ENCODE data around the gene POC1A.
A peak's percentile ranks its signal among the peaks of the same experiment; 100 is the strongest.

Gene POC1A

DNA sequence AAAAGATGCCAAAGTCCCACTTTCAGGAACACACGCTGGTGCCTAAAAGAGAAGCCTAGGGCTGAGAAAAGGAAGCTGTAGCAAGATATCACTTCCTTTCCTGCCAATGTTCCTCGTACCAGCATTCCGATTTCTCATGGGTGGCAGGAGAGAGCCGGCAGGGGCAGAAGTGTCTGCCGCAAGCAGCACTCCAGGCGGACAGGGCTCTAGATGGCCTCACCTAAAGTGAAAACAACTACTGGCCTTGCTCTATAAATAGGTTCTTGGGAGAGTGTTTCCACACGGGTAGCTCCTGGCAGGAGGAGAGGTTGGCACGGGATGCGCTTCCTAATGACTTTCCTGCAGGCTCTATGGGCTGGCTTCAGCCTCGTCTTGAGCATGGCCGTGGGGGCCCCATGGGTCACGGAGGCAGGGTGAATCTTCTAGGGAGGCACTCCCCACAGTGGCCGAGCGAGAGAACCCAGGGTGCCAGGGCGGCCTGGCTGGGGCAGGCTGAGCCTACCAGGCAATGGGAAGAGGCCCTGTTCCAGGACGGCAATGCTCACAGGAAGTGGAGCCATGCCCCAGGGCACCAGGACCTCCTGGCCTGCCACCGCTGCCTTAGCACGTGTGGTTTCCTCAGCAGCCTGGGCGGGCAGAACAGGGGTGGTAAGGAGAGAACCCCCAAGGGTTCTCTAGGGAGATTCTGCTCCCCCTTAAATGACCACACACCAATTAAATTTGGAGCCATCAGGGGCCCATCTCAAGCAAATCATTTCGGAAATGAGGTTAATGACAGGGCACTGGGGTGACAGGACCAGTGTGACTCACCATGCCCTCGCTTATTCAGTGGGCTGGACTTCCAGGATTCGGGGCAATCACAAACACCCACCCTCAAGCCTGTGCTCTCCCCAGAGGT lies 83.2 kb downstream of the POC1A start:
- peak in 1 of 56 donors; percentile 30 for DNase-seq

DNA sequence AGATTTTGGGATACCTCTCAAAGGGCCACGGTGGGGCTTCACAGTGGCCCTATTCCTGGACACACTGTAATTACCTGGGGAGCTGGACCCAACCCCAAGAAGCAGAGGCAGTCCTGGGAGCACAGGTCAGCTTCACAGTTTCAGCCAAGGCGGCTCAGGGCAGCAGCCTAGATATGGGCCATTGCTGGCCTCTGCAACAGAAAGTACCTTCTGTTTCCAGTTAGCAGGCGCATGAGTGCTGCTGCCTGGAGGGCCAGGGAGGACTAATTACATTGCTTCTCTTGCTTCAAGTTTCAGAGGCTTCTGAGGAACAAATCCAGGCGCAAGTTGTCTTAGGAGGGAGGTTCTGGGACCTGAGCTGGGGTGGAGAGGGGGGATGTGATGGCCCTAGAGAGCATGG lies 84.4 kb downstream of the POC1A start:
- DNase-seq = no peak

DNA sequence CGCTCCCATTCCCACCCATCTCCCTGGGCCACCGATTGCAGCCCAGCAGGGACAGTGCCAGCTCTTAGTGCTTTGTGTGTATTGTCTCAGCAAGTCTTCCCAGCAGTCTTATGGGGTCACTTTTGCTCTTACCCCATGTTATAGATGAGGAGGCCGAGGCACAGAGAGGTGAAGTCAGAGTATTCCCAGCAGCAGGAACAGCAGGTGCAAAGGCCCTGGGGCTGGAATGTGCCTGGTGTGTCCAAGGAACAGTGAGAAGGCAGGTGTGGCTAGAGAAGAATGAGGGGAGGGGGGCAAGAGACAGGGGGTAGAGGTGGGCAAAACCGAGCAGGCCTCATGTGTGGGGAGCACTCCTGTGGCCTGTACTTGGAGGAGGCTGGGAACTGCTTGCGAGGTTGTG lies 85.1 kb downstream of the POC1A start:
- DNase-seq = no peak

DNA sequence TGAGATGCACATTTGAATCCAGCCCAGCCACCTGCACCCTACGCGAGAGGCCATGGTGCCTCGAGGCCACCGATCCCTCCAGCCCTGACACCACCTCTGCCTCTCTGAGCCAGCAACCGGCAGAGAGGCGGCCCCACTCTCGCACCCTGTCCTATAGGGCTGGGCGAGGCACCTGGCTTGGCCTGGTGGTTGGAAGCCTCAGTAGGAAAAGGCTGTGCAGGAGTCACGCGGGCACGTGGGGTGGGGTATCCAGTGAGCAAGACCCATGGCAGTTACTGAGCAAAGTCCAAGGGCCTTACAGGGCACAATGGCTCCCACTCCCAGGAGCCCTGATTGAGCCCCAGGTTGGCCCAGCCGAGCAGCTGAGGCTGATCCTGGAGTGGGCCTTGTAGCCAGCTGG lies 85.5 kb downstream of the POC1A start:
- DNase-seq = no peak

DNA sequence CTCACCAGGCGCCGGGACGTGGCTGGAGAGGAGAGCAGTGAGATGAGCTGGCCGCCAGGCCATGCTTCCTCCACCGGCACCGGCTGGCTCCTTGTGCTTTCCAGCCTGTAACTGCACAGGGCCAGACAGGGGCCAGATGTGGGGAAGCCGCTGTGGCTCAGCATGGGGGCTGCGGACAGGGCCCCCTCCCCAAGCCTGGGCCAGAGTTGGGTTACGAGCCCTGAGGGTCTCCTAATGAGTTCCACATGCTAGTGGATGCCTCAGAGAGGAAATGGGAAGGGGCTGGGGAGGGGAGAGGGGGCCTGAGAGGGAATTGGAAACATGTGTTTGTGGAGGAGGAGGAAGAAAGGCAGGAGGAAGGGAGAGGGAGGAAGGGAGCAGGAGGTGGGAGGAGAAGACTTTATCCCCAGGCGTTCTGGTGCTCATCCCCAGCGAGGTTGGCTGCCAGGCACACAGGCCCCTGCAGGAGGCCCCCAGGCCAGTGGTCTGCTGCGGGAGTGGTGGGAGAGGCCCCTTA lies 86.1 kb downstream of the POC1A start:
- DNase-seq = no peak

DNA sequence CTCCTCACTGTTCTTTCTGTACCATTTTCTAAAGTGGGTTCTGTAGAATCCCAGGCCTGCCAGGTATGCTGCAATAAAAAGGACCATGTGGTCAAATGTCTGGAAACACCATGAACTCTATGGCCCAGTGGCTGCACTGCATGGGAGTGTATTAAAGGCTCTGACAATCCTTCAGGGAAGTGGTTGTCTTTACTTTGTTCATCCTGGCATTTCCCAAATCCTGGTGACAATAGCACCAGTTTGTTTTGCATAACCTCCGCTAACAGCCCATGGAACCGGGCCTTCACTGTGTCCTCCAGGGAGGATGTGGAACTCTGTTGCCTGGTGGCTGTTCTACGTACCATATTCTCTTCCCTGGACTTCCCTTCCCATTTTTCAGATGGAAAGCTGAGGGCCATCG lies 86.7 kb downstream of the POC1A start:
- no peak for DNase-seq

DNA sequence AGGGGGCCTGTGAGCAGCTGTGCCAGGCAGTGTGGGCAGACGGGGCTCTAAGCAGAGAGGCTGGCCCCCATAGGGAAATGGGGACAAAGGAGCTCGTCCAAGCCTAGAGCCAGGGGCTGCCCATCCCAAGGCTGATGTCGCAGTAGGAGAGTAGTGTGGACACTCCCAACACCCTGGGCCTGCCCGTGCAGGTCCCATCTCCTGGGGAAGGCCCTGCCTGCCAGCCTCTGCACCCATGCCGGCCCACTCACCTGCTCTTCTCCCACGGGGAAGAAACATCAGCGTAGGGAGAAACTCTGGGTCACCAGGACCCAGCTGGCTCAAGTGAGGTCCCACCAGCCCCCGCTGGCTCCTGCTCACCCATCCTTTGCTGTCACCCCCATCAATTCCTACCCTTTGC lies 87.2 kb downstream of the POC1A start:
- no peak for DNase-seq

DNA sequence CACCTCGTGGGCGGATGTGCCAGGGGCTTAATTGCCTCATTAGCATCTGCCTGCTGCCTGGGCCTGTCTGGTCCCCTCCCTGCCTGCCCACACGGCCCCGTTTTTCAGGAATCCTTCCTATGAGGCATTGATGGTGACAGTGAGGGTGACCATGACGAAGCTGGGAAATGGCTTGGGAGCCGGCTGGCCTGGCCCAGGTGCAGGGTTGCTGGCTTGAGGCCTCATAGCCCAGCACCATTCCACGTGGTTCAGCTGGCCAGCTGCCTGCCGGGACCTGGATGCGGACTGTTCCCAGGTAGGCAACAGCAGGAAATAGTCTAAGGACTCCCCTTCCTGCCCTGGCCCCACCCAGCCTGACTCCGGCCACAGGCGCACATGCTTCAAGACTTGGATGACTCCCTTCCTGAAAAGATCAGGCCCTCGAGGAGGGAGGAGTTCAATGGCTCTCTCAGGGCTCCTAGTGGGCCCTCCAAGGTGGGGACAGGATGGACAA lies 88.9 kb downstream of the POC1A start:
- DNase-seq = no peak

DNA sequence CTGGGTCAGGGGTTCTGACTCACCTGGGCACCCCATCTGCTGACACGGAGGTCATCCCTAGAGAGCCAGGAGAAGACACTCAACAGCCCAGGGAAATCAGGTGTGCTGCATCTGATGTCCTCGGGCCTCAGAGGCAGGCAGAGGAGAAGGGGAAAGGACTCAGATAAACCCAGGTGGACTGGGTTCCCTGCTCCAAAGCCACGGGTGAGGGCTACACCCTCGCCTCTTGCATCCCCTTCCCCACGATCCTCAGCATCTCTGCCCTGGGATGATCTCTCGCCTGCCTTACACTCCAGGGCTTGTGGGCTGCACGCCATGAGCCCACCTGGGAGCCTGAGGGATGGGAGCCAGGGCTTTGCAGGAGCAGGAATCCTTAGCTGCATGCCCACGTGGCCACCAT lies 89.7 kb downstream of the POC1A start:
- no peak for DNase-seq

DNA sequence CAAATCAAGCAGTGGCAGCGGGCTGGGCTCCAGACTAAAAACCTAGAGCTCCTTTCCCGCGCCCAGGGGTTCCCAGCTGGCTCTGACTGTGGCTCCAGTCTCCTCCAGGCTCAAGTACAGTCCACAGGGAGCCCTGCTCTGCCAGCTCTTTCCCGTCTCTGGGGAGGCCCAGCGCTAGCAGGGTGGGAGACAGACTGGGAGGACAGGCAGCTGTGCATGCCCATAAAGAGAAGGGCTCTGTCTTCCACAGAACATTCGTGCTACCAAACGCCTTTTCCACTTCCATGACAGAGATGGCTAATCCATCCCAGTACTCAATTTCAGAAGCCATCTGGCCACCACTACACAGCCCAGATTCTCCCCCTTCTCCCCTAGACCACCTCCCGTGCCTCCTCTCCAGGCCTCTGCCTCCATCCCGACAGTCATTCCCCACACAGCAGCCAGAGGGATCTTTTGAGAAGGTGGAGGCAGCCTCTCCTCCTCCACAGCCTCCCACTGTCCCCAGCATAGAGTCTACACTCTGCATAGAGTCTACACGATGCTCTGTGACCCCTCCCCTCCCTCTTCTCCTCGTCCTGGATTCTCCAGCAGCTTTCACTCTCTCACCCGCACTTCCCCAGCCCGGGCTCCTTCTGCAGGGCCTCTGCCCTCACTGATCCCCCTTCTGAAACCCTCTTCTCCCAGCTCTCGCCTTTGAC lies 91.0 kb downstream of the POC1A start:
- DNase-seq = peak in 1 of 56 donors; percentile 25

DNA sequence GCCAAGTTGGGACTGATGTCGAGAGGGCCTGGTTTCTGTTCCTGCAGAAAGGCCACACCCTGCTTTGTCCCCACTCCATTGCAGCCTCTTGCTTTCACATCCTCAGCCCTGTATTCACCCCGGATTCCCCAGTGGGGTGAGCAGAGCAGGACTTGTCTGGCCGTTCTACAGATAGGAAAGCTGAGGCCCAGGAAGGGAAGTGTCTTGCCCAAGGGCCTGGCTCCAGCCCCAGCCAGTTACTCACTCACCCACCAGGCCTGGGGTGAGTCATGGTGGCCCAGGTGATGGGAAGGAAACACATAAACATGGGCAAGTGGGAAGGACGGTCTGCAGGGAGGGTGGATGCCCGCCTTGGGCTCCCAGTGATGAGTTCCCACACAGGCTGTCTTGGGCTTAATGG lies 91.7 kb downstream of the POC1A start:
- no peak for DNase-seq

DNA sequence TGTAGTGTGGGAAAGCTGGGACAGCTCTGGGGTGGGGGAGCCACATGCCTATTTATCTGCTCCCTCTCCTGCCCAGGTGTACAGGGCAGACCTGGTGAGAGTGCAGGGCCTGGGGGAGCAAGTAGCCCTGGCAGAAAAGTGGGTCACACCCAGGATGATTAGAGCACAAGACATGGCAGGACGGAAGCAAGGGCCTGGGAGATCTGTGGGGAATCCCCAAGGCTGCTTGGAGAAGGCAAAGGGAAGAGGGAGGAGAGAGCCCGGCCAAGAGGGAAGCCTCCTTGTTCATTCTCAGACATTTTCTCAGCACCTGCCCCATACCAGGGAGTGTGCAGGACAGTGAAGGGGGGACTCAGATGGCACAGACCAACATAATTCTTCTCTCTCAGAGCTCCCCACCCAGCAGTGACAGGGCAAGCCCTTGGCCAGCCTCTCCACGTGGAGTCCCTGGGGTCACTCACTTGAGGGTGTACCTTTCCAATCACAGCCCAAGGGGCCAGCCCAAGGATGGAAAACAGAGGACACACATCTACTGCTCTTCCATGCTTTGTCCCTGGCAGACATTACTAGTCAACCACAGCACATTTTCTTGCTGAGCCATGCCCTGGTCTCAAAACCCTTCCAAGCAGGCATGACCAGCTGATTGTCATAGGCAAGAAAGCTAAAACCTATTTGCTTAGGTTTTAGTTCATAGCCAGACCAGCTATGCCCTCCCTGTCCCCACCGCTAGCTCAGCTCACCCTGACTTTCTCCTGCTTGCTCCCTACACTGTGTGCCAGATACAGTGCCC lies 92.9 kb downstream of the POC1A start:
- DNase-seq = no peak

DNA sequence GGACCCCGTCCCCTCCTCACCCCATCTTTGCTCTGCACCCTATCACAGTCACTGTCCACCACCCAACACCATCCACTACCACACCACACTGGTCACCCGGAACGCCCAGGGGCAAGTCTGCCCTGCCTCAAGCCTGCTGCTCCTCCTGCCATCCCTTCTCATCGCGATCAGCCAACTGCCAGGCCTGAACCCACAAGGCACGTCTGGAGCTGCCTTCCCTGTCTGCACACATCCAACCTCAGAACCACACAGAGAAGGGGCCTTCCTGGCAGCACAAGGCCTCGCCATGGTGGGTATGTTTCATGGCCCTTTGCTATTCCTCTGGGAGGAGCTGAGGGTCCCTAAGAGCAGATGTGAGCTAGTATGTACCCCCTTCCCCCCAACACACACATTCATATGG lies 94.4 kb downstream of the POC1A start:
- no peak for DNase-seq

DNA sequence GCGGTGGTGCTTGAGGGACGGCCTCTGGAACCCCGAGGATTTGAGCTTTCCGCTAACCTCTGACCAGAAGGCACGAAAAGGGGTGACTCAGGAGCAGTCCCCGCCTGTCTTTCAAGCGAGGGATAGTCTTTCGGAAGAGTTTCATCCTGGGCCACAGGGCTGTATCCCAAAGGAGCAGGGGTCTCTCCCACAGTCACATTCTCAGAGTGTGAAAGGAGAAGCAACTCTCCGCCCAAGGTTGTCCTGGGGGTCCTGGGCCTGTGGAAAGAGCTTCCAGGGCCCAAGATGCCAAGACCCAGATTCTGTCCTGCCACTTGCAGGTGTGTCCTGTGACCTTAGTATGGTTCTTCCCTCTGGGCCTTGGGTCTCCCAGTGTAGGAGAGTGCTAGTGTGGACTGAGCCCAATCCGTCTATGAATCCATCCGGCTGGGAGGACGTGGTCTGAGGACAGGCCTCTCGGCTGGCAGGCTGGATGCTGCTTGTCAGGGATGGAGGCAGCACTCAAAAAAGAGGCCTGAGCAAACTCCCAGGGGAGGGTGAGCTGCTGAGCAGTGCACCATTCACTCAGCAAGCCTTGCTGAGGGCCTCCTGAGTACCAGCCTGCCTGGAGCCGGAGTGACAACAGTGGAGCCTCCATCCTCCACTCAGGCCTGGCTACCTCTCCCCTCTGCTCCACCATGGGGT lies 96.3 kb downstream of the POC1A start:
- no peak for DNase-seq

DNA sequence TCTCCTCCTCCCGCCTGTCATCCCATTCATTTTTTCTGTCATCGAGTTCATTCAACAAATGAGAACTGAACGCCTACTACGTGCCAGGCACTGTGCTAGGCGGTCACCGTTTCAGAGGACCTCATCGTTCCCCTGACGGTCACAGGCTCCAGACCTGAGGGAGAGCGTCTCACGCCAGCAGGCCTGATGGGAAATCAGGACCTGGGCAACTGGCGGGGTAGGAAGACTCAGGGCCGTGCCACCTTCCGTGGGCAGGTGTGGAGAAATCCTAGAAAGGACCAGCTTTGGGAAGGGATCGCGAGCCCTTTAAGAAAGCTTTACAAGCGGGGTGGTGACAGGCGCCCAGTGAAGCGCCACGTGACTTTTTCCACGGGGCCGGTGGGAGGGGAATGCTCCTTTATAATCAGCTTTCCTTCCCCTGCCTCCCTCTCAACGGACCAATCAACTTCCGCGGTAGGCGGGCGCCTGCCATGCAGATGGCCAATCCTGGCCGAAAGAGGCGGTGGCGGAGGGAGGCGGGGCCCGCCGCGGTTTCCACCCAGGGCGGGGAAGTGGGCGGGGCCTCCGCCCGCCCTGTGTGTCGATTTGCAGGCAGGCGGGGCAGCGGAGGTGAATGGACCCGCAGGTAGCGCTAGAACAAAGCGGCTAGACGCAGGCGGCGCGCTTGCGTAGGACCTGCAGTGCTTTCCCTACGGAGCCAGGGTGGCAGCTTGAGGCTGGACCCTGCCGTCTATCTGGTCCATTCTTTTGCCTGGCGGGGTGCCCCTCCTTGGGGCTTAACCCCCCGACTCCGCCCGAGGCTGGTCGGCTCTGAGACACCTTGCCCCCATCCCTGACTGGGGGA lies 97.0 kb downstream of the POC1A start:
- DNase-seq = peak; percentile 80 to 100 (median 99)

DNA sequence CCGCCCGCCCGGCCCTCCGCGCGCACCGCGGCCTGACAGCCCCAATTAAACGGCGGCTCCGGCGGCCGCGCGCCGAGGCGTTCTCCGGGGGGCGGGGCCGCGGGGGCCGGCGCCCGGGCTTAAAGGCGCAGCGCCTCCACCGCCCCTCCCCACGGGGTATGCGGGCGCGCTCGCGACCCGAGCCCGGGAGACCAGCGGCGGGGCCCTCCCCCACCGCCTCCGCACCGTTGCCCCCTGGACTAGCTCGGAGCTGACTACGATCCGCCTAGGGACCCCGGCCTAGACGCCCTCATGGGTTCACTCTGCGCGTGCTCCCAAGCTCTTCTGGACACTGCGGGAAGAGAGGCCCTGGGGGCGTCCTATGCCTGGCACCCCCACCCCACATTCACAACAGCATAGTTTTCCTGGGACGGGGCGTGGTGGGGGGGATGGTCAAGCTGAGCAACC lies 97.7 kb downstream of the POC1A start, which contains the start of gene DUSP7:
Gene DUSP7, minus strand, starts transcription at position 51 of the 447 bp plus-strand sequence. CDS start 205 bp downstream, outside the sequence.
- DNase-seq = peak in 47 of 56 donors; percentile 27 to 88 (median 66)

DNA sequence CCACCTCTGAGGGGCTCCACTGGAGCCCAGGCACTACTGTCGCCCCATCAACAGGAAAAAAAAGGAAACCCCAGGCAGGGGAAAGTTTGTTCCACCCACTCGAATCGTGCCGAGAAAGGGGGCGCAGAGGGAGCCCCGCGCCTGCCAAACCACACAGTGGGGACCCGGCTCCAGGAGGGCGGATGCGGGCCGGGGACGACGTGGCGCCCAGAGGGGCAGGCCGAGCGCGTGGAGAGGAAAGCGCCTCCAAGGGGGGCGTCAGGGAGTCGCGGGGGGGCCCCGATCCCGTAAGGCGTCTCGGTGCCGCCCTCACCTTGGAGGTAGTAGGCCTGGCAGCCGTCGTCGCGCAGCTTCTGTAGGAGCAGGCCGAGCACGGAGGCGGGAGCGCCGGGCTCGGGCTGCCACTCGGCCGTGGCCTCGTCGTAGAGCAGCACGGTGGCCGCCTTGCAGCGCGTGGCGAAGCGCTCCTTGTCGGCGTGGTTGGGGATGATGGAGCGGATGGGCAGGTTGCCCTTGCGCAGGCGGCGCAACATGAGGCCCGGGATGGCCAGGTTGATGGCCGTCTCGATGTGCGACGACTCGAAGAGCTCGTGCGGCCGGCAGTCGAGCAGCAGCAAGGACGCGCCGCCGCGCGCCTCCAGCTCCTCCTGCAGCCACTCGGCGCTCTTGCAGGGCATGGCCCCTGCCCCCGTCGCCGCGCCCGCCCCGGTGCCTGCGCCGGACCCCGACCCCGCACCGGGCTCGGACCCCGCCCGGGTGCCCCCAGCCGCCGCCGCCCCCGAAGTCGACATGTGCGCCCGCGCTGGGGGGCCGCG lies 98.5 kb downstream of the POC1A start:
- peak in 1 of 56 donors; percentile 28 for DNase-seq

DNA sequence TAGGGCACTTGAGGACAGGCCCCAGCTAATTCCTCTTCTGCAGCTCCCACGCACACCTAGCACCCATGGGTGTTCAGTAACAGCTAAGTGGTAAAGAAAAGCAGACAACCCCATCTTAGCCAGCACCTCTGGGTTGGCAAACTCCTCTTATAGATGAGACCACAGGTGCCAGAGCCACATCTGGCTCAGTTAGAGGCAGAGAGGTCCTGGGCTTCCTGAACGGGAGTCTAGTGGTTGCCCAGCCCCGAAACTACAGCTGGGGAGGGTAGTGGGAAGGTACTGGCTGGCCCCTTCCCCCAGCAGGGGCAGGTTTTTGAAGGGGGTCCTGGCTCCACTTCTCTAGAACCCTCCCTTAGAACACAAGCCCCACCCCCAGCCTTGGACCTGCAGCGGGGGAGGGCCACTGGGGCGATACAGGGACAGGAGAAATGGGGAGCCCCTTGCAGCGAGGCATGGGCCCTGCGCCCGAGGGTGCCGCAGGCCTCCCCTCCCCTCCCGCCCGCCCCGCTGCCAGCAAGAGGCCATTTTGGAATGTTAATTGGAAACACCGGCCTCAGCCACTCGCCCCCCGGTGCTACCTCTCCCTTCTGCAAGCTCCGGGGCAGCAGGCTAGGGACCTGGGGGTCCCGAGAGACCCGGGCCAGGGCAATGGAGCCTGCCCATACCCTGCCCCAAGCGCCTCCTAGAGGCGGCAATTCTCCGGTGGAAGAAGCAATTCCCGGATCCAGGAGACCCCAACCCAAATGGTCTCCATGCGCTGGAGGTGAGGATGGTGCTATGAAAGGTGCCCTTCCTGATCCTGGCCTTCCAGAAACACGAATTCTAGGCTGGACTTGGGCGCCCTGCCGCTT lies 99.3 kb downstream of the POC1A start:
- DNase-seq = peak in 4 of 56 donors; percentile 27 to 59 (median 44)
